HFF-Myc (cell line): ENCODE results near the gene FERMT2.
A peak's percentile ranks its signal among the peaks of the same experiment; 100 is the strongest.

Experiments used
- DNase-seq: peaks from one replicate; pipeline ENCODE4 v3.0.0-alpha.2; 2011; ENCODE audit warnings: low read depth; ENCODE audit errors: extremely low read depth
- H3K4me3 ChIP-seq: replicated peaks from 2 replicates; pipeline ENCODE4 v1.5.1; 2011; ENCODE audit warnings: low read depth, mild to moderate bottlenecking, control low read depth, low read length
- TF ChIP-seq, protein P1 (sequence below): IDR thresholded peaks from 2 replicates; pipeline ENCODE4 v1.5.1; 2012; ENCODE audit warnings: mild to moderate bottlenecking, low read depth, low read length, control low read depth; ENCODE audit errors: missing control alignments

FERMT2 gene

DNA sequence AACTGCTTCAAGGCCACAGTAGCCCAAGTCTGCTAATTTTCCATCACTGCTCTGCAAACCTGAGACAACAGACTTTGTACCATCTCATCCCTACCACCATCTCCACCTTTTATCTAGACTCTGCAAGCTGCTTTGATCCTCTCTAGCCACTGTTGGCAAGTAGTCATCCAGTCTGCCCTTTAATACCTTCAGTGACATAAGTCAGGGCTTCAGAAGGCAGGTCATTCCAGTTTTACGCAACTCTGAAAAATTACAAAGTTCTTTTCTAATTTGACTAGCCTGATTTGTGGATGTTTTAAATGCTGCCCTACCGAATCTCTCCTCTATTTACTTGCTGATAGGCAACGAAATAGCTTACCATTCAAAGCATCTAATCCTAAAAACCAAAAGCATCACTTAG is 2.8 kb downstream of the FERMT2 start:
- H3K4me3 ChIP-seq: peak overlapping the region; percentile 79
- TF ChIP-seq, protein P1, sequence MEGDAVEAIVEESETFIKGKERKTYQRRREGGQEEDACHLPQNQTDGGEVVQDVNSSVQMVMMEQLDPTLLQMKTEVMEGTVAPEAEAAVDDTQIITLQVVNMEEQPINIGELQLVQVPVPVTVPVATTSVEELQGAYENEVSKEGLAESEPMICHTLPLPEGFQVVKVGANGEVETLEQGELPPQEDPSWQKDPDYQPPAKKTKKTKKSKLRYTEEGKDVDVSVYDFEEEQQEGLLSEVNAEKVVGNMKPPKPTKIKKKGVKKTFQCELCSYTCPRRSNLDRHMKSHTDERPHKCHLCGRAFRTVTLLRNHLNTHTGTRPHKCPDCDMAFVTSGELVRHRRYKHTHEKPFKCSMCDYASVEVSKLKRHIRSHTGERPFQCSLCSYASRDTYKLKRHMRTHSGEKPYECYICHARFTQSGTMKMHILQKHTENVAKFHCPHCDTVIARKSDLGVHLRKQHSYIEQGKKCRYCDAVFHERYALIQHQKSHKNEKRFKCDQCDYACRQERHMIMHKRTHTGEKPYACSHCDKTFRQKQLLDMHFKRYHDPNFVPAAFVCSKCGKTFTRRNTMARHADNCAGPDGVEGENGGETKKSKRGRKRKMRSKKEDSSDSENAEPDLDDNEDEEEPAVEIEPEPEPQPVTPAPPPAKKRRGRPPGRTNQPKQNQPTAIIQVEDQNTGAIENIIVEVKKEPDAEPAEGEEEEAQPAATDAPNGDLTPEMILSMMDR: no peak
- no peak for DNase-seq

DNA sequence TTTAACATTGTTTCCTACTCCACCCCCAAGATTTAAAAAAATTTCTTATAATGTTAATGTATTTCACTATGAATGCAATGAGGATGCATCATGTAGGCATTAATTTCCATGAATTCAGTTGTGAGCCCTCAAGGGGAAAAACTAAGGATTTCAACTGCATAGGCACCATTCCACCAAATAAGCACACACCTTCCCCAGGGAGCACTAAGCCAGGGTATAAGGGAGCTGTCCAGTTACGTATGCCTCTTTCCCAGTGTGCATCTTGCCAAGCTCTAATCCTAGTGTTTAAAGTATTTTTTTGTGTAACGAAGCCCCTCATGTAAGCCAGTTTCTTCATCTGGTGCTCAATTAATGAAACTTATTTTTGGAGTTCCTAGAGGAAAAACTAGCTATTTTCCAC is 6.6 kb downstream of the FERMT2 start:
- TF ChIP-seq, protein P1: no peak
- no peak overlapping the region for H3K4me3 ChIP-seq
- DNase-seq: no peak

DNA sequence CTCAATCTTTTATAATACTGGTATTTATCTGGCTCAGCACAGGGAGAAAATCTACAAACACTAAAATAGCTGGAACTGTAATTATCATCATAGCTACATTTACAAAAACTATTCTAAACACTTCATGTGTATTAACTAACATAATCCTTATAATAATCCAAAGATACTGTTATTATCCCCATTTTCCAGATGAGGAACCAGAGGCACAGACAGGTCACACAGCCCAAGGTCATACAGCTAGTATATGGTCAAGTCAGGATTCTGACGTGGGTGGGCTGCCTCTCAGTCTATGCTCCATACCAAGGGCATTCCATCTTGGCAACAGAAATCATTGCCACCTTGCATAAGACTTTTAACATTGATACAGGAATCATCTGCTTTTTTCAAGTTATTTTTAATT is 11.4 kb downstream of the FERMT2 start:
- TF ChIP-seq, protein P1: no peak
- DNase-seq: no peak
- no peak overlapping the region for H3K4me3 ChIP-seq

DNA sequence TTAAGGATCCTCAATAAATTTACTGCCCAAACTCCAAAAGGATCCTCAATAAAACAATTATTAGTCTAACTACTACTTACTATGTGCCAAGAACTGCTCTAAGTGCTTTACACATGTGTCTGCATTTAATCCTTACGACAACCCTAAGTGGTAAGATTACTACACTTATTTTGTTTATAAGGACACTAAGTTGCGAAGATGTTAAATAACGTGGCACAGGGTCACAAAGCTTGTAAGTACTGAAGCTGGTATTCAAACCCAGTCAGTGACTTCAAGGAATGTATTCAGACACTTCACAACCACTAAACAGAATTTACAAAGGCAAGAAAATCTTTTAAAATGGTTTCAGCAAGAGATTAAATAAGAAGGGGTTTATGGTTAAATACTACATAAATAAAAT is 13.0 kb downstream of the FERMT2 start:
- no peak overlapping the region for H3K4me3 ChIP-seq
- no peak for DNase-seq
- TF ChIP-seq, protein P1: no peak

DNA sequence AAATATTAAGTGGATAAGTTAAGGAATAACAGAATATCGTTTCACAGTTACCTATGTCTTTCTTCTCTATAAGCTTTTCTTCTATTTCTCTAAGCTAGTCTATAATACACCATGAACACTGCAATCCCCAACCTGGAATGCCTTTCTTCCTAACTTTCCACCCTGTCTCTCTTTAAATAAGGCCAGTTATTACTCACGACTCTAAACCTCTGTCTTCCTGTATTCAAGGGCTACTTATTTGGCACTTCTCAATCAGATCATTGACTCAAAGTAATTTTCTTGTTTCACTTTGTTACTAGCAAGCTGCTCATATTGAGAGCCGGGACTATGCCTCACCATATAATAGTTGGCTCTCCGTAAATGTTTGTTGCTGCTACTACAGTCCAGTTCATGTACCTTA is 13.5 kb downstream of the FERMT2 start:
- TF ChIP-seq, protein P1: no peak
- no peak overlapping the region for H3K4me3 ChIP-seq
- no peak for DNase-seq

DNA sequence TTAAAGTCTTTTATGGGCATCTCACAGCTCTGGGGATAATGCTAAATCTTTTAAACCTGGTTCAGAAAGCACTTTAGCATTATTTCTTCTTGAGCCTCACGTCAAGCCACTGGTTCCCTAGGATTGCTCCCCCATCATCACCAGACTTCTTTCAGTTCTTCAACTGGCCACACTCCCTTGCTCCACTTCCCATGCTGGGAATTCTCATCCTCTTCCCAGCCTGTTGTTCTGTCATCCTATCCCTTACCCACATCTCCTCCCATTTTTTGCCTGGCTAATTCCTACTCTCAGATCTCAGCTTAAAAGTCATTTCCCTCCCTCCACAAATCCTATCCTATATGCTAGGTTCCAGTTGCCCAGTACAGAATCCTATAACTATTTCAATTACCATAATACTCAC is 14.4 kb downstream of the FERMT2 start:
- H3K4me3 ChIP-seq: no peak overlapping the region
- DNase-seq: no peak
- TF ChIP-seq, protein P1: no peak

DNA sequence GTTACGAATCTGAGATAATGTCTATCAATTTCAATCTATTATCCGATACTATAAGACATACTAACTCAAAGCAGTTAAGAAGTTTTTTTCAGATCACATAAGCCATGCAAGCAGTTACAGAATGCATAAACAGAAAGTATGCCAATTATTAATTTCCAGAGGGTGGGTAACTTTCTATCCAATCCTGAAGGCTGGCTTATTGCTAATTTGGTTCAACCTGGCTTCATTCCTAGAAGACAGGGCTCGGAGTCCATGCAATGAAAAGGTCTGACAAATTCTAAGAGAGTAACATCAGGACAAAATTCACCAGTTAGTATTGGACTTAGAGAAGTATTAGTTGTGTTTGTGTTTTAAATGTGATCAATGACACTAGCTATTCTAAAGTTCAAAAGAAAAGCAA is 15.0 kb downstream of the FERMT2 start:
- DNase-seq: no peak
- TF ChIP-seq, protein P1: no peak
- no peak overlapping the region for H3K4me3 ChIP-seq
